GM19328 (cell line): ENCODE measurements around the gene HOXB6.

Source experiments
- ATAC-seq: cut with Tn5 transposase; IDR thresholded peaks from one replicate; pipeline ENCODE4 v1.9.1; 2021; ENCODE audit warnings: mild to moderate bottlenecking, moderate library complexity; ENCODE audit not compliant: unreplicated experiment

The HOXB6 gene

GRCh38 chr17:48604770-48605329 lies at the start of gene HOXB6:
Gene HOXB6, minus strand, starts transcription at chr17:48604986. Its CDS starts 6,836 bp downstream, at chr17:48598150.
- no peak for ATAC-seq

GRCh38 chr17:48649741-48650140 lies 45.0 kb upstream of the HOXB6 start:
- ATAC-seq: no peak

- ATAC-seq: no peak
Observed at GRCh38 chr17:48647963-48648245, 43.1 kb upstream of the HOXB6 start.

GRCh38 chr17:48647103-48647962 lies 42.5 kb upstream of the HOXB6 start:
- no peak for ATAC-seq

GRCh38 chr17:48646183-48647102 lies 41.7 kb upstream of the HOXB6 start:
- no peak for ATAC-seq

GRCh38 chr17:48645639-48646182 lies 40.9 kb upstream of the HOXB6 start:
- no peak for ATAC-seq

- ATAC-seq: no peak
Observed at GRCh38 chr17:48644910-48645557, 40.2 kb upstream of the HOXB6 start.

- no peak for ATAC-seq
Observed at GRCh38 chr17:48644159-48644558, 39.4 kb upstream of the HOXB6 start.

GRCh38 chr17:48643697-48644012 lies 38.9 kb upstream of the HOXB6 start:
- no peak for ATAC-seq

- ATAC-seq: no peak
Observed at GRCh38 chr17:48642843-48643696, 38.3 kb upstream of the HOXB6 start.

- no peak for ATAC-seq
Observed at GRCh38 chr17:48642059-48642842, 37.5 kb upstream of the HOXB6 start.

GRCh38 chr17:48641541-48642058 lies 36.8 kb upstream of the HOXB6 start:
- no peak for ATAC-seq

- no peak for ATAC-seq
Observed at GRCh38 chr17:48640858-48641180, 36.0 kb upstream of the HOXB6 start.

- no peak for ATAC-seq
Observed at GRCh38 chr17:48639982-48640857, 35.4 kb upstream of the HOXB6 start.

GRCh38 chr17:48639136-48639535 lies 34.4 kb upstream of the HOXB6 start:
- no peak for ATAC-seq

- no peak for ATAC-seq
Observed at GRCh38 chr17:48637323-48638260, 32.8 kb upstream of the HOXB6 start.
